GM19351 (cell line): Measurements from ENCODE around the gene MUC5B.
"Not testable (repeated sequence)": the region's sequence is repeated elsewhere in the genome, so short reads cannot be mapped to it uniquely, and the experiment has no call there.

Source experiments
- ATAC-seq: cut with Tn5 transposase; IDR thresholded peaks from one replicate; pipeline ENCODE4 v1.9.1; 2021; ENCODE audit warnings: mild to moderate bottlenecking, moderate library complexity; ENCODE audit not compliant: unreplicated experiment

The MUC5B gene

GRCh38 chr11:1222491-1223345 lies at the start of gene MUC5B:
MUC5B (plus strand) TSS chr11:1223066; CDS start chr11:1223124, 58 bp downstream.
- no peak for ATAC-seq

- ATAC-seq = not testable (repeated sequence)
These were observed 49.5 kb upstream of the MUC5B start for GRCh38 chr11:1173396-1173795.

- ATAC-seq = no peak
These were observed 48.2 kb upstream of the MUC5B start for GRCh38 chr11:1174441-1175370.

- no peak for ATAC-seq
These were observed 47.2 kb upstream of the MUC5B start for GRCh38 chr11:1175461-1176223.

GRCh38 chr11:1176224-1177019 lies 46.4 kb upstream of the MUC5B start:
- ATAC-seq = no peak

GRCh38 chr11:1177020-1177770 lies 45.7 kb upstream of the MUC5B start:
- no peak for ATAC-seq

GRCh38 chr11:1177771-1178090 lies 45.1 kb upstream of the MUC5B start:
- no peak for ATAC-seq

GRCh38 chr11:1178201-1178885 lies 44.5 kb upstream of the MUC5B start:
- no peak for ATAC-seq

GRCh38 chr11:1178906-1179305 lies 44.0 kb upstream of the MUC5B start:
- no peak for ATAC-seq

GRCh38 chr11:1179641-1180040 lies 43.2 kb upstream of the MUC5B start:
- ATAC-seq = no peak

GRCh38 chr11:1180171-1180570 lies 42.7 kb upstream of the MUC5B start:
- ATAC-seq = no peak

GRCh38 chr11:1180947-1181391 lies 41.9 kb upstream of the MUC5B start:
- no peak for ATAC-seq

GRCh38 chr11:1181420-1181819 lies 41.4 kb upstream of the MUC5B start:
- no peak for ATAC-seq

GRCh38 chr11:1181853-1182535 lies 40.9 kb upstream of the MUC5B start:
- no peak for ATAC-seq

GRCh38 chr11:1184139-1184538 lies 38.7 kb upstream of the MUC5B start:
- ATAC-seq = not testable (repeated sequence)

- ATAC-seq = not testable (repeated sequence)
These were observed 34.3 kb upstream of the MUC5B start for GRCh38 chr11:1188451-1189130.

GRCh38 chr11:1189816-1190215 lies 33.0 kb upstream of the MUC5B start:
- not testable (repeated sequence) for ATAC-seq
